ENCODE data around the gene SPEM1. TPM values are rescaled to one million over a fixed set of nuclear protein-coding genes. Genes with fewer than 3 reads are reported as not detected.
A peak's percentile ranks its signal among the peaks of the same experiment; 100 is the strongest.

The SPEM1 gene, protein sequence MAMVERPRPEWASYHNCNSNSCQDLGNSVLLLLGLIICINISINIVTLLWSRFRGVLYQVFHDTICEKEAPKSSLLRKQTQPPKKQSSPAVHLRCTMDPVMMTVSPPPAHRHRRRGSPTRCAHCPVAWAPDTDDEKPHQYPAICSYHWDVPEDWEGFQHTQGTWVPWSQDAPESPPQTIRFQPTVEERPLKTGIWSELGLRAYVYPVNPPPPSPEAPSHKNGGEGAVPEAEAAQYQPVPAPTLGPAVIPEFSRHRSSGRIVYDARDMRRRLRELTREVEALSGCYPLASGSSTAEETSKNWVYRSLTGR
- 0.13 TPM in 1 of 2 replicates, not detected in the other for total RNA-seq

DNA sequence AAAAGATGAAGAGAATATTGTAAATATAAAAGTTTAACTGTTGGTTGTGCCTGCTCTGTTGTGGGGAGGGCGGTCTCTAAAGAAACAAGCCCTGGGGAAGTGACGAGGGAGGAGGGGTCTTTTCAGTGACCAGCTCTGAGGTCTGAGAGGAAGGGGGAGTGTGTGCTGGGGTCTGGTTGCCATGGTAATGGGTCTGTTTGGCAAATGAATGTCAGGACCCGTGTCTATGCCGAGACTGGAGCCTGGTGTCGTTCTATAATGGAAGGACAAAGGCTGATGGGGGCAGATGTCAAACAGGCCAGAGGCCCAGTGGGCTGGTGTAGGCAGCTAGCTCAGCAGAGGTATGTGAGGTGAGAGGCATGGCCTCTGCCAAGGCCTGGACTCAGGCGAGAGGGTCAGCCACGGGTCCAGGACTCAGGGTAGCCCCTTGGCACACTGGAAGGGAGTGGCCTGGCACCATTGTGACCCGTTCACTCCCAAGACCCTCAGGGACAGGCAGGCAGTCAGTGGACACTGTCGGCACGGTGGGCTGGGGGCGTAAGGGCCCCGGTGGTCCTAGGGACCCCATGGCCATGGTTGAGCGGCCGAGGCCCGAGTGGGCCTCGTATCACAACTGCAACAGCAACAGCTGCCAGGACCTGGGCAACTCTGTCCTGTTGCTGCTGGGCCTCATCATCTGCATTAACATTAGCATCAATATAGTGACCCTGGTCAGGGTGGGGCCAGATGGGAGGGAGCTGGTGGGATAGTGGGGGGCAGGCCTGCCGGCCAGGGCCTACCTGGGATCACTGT, at the start of gene SPEM1:
TSS of gene SPEM1 (plus strand) at position 506 of the 792 bp plus-strand sequence. CDS start at position 567, 61 bp downstream.
- no peak for DNase-seq (ENCODE audit: low read depth)
- Histone ChIP-seq H3K36me3 (ENCODE audit: control insufficient read depth, insufficient read depth, low read length) (no peaks in the 10 kb centered on the region), H3K27me3 (ENCODE audit: control insufficient read depth, insufficient read depth, low read length) (peaks cover 2% of the 10 kb centered on the region), H3K4me3 (ENCODE audit: low read depth, low read length) (no peak within 1 kb of the TSS)
- FAIRE-seq: no peak
- TF ChIP-seq, protein P1, sequence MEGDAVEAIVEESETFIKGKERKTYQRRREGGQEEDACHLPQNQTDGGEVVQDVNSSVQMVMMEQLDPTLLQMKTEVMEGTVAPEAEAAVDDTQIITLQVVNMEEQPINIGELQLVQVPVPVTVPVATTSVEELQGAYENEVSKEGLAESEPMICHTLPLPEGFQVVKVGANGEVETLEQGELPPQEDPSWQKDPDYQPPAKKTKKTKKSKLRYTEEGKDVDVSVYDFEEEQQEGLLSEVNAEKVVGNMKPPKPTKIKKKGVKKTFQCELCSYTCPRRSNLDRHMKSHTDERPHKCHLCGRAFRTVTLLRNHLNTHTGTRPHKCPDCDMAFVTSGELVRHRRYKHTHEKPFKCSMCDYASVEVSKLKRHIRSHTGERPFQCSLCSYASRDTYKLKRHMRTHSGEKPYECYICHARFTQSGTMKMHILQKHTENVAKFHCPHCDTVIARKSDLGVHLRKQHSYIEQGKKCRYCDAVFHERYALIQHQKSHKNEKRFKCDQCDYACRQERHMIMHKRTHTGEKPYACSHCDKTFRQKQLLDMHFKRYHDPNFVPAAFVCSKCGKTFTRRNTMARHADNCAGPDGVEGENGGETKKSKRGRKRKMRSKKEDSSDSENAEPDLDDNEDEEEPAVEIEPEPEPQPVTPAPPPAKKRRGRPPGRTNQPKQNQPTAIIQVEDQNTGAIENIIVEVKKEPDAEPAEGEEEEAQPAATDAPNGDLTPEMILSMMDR (IDR thresholded peaks at IDR 0.05; ENCODE audit: insufficient read depth, low read length, severe bottlenecking): no peak

DNA sequence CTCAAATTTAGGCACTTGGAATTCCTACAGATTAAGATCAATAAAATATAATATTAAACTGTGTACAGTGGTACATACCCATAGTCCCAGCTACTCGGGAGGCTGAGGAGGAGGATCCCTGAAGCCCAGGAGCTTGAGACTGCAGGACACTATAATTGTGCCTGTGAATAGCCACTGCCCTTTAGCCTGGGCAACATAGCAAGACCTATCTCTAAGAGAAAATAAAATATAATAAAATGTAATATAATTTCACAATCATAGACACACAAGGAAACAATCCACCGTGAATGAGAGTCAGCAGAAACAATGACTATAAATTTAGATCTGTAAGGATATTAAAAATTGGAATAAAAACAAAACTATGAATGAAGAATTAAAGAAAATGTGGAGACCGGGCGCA, 49.3 kb upstream of the SPEM1 start:
- Histone ChIP-seq H3K27me3 (ENCODE audit: control insufficient read depth, insufficient read depth, low read length) (no peaks in the 10 kb centered on the region), H3K4me3 (ENCODE audit: low read depth, low read length) (no peak overlapping the region), H3K36me3 (ENCODE audit: control insufficient read depth, insufficient read depth, low read length) (no peaks in the 10 kb centered on the region)
- TF ChIP-seq, protein P1 (IDR thresholded peaks at IDR 0.05; ENCODE audit: insufficient read depth, low read length, severe bottlenecking): no peak
- no peak for DNase-seq (ENCODE audit: low read depth)
- FAIRE-seq: no peak

DNA sequence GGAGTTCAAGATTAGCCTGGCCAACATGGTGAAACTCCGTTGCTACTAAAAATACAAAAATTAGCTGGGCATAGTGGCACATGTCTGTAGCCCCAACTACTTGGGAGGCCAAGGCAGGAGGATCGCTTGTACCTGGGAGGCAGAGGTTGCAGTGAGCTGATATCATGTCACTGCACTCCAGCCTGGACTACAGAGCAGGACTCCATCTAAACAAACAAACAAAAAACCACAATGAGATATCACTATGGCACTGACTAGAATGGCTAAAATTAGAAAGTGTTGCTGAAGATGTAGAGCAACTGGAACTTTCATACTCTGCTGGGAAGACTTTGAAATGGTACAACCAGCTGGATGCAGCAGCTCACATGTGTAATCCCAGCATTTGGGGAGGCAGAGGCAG, 45.8 kb upstream of the SPEM1 start:
- FAIRE-seq (peak; percentile 28), DNase-seq (ENCODE audit: low read depth) (no peak)
- H3K36me3 ChIP-seq (ENCODE audit: control insufficient read depth, insufficient read depth, low read length): no peaks in the 10 kb centered on the region
- TF ChIP-seq, protein P1 (IDR thresholded peaks at IDR 0.05; ENCODE audit: insufficient read depth, low read length, severe bottlenecking): no peak
- no peaks in the 10 kb centered on the region for H3K27me3 ChIP-seq (ENCODE audit: control insufficient read depth, insufficient read depth, low read length)
- no peak overlapping the region for H3K4me3 ChIP-seq (ENCODE audit: low read depth, low read length)

DNA sequence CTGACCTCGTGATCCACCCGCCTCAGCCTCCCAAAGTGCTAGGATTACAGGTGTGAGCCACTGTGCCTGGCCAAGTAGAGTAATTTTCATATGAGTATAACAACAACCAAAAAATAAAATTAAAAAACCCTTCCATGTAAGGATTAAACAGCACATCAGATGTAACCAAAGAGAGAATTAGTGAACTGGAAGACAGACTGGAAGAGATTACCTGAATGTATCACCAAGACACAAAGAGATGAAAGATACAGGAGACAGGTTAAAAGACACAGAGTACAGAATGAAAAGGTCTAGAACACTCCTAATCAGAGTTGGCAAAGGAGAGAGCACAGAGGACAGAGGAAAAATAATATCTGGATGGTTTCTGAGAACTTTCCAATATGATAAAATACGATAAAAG, 41.0 kb upstream of the SPEM1 start:
- H3K27me3 ChIP-seq (ENCODE audit: control insufficient read depth, insufficient read depth, low read length): no peaks in the 10 kb centered on the region
- peaks cover 11% of the 10 kb centered on the region for H3K36me3 ChIP-seq (ENCODE audit: control insufficient read depth, insufficient read depth, low read length)
- TF ChIP-seq, protein P1 (IDR thresholded peaks at IDR 0.05; ENCODE audit: insufficient read depth, low read length, severe bottlenecking): no peak
- DNase-seq (ENCODE audit: low read depth): no peak
- FAIRE-seq: no peak
- H3K4me3 ChIP-seq (ENCODE audit: low read depth, low read length): no peak overlapping the region

DNA sequence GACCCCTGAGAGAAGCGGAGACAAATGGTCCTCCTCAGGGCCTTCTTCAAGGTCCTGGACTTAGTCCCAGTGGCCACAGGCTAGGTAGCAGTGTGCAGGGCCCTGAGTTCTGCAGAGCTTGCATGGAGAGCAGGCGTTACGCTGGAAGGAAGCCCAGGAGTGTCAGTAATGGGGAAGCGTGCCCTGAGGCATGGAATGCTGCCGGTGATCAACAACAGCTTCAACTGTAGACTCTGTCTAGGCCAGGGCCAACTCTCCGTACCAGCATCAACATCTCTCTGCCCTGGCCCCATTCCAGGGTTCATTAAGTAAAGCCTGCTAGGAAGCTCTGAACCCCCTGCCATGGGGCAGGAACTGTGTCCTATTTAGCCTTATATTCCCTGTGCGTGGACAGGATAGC, 39.8 kb upstream of the SPEM1 start:
- peak overlapping the region; percentile 82 for H3K4me3 ChIP-seq (ENCODE audit: low read depth, low read length)
- no peak for DNase-seq (ENCODE audit: low read depth)
- peak; percentile 92 for FAIRE-seq
- H3K27me3 ChIP-seq (ENCODE audit: control insufficient read depth, insufficient read depth, low read length): no peaks in the 10 kb centered on the region
- H3K36me3 ChIP-seq (ENCODE audit: control insufficient read depth, insufficient read depth, low read length): peaks cover 12% of the 10 kb centered on the region
- TF ChIP-seq, protein P1 (IDR thresholded peaks at IDR 0.05; ENCODE audit: insufficient read depth, low read length, severe bottlenecking): no peak

All from bronchial epithelial cell (primary cell).